ENCODE results near the gene DYNLT4.
"Not testable (repeated sequence)": the region's sequence is repeated elsewhere in the genome, so short reads cannot be mapped to it uniquely, and the experiment has no call there.

DYNLT4 gene

DNA sequence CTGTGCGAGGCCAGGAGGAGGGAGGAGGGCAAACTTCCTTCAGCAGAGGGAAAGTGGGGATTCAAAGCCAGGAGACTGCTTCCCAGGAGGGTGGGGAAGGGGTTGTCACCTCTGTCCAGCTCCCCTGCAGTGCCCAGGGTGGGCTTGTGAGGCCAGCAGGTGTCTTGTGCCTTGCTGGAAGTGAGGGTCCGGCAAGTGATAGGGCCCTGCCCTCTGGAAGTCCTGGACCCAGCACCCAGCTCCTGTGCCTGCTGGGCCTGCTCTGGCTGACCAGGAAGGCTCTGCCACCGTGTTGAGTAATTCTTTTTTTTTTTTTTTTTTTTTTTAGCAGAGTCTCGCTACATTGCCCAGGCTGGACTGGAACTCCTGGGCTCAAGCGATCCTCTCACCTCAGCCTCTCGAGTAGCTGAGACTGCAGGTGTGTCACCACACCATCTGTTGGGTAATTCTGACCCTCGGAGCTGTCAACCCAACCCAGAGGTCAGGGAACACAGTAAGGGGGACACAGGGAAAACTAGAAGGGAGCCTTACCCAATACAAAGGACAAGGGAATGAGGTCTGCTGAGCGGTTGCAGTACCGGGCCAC lies 20.2 kb downstream of the DYNLT4 start:
- DNase-seq = no peak

DNA sequence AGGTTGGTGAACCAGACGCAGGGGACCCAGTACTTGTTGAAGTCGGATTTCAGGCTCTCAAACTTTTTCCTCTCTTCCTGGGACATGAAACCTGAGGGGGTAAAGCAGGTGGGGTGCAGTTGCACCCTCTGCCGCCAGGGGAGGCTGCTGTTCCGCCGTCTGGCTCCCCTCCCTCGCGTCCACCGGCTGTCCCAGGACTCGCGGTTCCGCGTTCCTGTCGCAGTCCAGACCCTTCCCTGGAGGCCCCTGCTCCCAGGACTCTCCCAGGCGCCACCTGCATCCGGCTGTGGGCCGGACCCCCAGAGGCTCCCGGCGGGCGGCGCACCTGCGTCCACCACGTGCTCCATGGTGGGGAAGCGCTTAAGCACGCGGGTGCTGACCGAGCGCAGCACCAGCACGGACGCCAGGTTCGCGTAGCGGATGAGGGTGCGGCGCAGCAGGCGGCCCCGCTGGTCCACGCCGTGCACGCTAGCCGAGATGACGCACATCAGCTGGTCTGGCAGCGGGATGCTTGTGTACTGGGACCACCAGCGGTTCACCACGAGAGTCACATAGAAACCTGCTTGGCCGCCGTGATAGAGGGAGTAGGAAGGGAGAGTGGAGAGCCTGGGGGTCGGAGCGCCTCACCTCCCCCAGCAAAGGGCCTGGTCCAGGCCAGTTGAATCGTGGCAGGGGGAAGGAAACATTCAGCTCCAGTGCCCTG lies 20.9 kb downstream of the DYNLT4 start:
- peak; percentile 66 for DNase-seq

GRCh38 chr1:44785501-44786137 lies 21.5 kb downstream of the DYNLT4 start:
- no peak for DNase-seq

DNA sequence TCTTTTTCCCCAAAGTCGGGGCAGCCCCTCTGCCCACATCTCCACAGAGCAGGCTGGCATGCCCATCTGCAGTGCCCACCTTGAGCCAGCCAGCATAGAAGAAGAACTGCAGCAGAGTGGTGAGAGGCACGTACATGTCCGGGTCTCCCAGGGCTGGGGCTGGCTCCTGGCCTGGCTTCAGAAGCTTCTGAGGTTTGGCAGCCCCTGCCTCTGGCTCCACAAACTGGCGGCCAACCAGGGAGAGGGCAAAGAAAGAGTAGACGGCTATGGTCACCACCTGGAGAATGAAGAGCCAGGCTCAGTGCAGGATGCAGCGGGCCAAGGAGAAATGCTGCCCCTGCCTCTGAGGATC lies 22.1 kb downstream of the DYNLT4 start:
- DNase-seq = no peak

DNA sequence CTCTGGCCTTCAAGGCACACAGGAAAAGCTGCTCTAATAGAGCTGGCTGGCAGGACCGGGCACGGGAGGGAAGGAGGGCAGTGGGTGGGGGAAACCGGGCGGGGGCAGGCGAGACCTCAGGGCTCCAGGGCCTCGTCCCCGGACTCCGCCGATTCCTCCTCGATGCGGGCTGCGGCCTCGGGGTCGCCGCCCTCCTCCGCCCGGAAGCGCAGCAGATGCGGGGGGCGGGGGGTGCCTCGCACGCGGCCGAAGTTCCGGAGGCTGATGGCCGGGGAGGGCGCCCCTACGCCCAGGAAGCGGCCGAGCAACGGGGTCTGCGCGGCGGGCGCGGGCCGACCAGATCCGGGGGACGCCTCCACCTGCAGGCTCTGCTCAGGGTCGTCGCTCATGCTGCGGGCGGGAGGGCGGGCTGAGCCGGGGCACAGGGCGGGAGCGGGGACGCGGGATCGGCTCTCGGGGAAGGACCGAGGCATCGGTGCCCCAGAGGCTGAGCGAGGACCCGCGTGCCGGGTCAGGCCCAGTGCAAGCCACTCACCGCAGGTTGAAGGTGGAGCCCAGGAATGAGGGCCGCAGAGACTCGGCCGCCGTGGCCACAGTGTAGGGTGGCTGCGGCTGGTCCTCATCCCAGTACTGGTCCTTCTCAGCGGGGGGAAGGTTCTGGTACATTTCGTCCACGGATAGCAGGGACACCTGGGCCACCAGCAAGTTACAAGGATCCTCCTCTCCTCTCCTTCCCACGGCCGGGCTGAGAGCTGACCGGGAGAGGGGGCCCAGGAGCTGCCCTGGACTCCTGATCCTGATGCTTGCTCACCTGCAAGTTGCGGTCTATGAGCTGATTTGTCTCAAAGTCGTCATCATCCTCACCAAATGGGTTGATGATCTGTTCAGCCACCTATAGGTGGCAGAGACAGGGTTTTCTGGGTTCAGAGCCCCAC lies 22.8 kb downstream of the DYNLT4 start:
- no peak for DNase-seq

- DNase-seq = no peak
These were observed 23.5 kb downstream of the DYNLT4 start for GRCh38 chr1:44783697-44784093.

DNA sequence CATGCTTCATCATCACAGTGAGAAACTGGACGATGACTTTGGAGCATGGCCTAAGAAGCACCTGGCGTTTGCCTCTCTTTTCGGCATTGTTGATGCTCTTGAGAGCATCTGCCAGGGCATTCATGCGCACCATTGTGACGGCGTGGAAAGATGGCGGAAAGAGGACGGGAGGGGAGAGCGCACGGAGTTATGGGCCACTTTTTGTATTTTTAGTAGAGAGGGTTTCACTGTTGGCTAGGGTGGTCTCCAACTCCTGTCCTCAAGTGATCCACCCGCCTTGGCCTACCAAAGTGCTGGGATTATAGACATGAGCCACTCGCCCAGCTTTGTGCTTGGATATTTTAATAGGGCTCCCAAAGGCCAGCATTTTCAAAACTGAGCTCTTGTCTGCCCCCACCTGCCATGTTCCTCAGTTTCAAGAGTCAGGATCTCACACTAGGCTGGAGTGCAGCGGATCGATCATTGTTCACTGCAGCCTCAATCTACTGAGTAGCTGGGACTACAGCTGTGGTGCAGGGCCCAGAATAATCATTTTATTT lies 26.5 kb downstream of the DYNLT4 start:
- no peak for DNase-seq

DNA sequence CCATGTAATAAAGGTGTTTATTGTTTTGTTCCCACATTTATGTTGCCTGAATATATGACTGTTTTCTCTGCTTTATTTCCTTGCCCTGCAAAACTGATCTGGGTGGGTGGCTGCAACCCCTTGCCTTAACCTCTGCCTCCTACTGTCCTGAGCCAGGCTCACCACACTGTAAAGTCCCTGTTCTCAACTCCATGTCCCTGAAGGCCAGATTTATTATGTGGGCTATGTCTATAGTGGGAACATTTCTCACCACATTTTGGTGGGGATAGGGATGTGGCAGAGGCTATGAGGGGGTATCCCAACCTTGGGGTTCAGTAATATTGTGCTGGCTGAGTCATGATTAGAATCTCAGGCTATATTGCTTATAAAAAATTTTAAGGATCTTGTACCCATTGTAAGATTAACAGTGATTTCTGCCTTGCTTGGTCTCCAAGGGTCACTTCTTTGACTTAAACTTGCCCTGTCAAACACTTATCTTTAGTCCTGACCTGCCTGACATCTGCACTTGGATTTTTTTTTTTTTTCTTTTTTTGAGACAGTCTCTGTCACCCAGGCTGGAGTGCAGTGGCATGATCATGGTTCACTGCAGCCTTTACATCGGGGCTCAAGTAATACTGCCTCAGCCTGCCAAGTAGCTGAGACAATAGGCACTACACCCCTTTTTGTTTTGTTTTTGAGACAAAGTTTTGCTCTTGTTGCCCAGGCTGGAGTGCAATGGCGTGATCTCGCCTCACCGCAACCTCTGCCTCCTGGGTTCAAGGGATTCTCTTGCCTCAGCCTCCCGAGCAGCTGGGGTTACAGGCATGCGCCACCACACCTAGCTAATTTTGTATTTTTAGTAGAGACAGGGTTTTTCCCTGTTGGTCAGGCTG lies 28.2 kb downstream of the DYNLT4 start:
- DNase-seq = no peak

GRCh38 chr1:44777969-44778635 lies 29.0 kb downstream of the DYNLT4 start:
- DNase-seq = no peak

- no peak for DNase-seq
These were observed 29.6 kb downstream of the DYNLT4 start for GRCh38 chr1:44777547-44777946.

DNA sequence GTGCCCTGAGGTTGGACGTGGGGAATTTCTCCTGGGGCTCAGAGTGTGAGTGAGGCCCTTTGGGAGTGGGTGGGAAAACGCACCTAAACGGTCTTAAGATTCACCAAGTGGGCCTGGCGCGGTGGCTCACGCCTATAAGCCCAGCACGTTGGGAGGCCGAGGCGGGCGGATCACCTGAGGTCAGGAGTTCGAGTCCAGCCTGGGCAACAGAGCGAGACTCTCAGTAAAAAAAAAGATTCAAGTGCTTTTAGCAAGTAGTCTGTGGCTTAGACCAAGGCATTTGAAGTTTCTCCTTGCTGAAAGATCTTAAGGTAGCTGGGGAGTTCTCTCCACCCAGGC lies 30.5 kb downstream of the DYNLT4 start:
- no peak for DNase-seq

GRCh38 chr1:44775930-44776729 lies 31.0 kb downstream of the DYNLT4 start:
- no peak for DNase-seq

- peak; percentile 80 for DNase-seq
These were observed 31.8 kb downstream of the DYNLT4 start, which contains the start of gene RPS8 for GRCh38 chr1:44775078-44775929. Gene RPS8, plus strand, starts transcription at chr1:44775540. Its CDS starts 57 bp downstream, at chr1:44775597.

DNA sequence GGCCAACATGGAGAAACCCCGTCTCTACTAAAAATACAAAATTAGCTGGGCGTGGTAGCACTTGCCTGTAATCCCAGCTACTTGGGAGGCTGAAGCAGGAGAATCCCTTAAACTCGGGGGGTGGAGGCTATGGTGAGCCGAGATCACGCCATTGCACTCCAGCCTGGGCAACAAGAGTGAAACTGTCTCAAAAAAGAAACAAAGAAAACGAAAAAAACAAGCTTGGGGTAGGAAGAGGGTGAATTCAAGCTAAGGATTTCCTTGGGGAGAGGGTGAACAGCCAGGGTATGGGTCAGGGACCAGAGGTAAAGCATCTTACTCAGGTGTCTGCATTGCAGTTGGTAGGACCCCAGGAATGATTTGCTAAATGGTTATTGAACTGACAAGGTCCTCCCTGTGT lies 40.7 kb downstream of the DYNLT4 start:
- DNase-seq = not testable (repeated sequence)

- DNase-seq = no peak
These were observed 46.3 kb downstream of the DYNLT4 start for GRCh38 chr1:44760876-44761275.

- DNase-seq = no peak
These were observed 48.1 kb downstream of the DYNLT4 start for GRCh38 chr1:44759077-44759476.

DNA sequence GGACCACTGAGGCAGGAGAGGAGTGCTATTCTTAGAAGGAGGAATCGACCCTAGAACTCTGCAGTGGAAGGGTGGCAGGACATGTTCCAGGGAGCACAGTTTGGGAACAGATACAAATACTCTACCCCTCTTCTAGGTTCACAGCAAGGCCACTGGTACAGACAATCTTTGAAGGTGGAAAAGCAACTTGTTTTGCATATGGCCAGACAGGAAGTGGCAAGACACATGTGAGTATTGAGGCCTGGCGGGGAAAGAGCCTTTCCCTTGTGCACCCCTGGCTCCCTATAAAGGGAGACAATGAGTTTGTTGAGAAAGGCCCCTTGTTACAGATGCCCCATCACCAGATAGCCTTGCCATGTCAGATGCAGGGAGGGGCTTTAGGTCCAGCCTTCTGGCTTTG lies 49.7 kb downstream of the DYNLT4 start:
- no peak for DNase-seq
